ENCODE results near the gene TBC1D17.

- TF ChIP-seq CTCF (IDR thresholded peaks at IDR 0.05) (no peak), EP300 (IDR thresholded peaks at IDR 0.05) (no peak)
These were observed 4.3 kb downstream of the TBC1D17 start for GRCh38 chr19:49881672-49882394.
